GM19395 (cell line): ENCODE data around the gene ANO6.
"Not testable (repeated sequence)": the region's sequence is repeated elsewhere in the genome, so short reads cannot be mapped to it uniquely, and the experiment has no call there.

Source experiments
- ATAC-seq: cut with Tn5 transposase; IDR thresholded peaks from one replicate; pipeline ENCODE4 v1.9.1; 2021; ENCODE audit warnings: mild to moderate bottlenecking, moderate library complexity; ENCODE audit not compliant: unreplicated experiment

Gene ANO6

DNA sequence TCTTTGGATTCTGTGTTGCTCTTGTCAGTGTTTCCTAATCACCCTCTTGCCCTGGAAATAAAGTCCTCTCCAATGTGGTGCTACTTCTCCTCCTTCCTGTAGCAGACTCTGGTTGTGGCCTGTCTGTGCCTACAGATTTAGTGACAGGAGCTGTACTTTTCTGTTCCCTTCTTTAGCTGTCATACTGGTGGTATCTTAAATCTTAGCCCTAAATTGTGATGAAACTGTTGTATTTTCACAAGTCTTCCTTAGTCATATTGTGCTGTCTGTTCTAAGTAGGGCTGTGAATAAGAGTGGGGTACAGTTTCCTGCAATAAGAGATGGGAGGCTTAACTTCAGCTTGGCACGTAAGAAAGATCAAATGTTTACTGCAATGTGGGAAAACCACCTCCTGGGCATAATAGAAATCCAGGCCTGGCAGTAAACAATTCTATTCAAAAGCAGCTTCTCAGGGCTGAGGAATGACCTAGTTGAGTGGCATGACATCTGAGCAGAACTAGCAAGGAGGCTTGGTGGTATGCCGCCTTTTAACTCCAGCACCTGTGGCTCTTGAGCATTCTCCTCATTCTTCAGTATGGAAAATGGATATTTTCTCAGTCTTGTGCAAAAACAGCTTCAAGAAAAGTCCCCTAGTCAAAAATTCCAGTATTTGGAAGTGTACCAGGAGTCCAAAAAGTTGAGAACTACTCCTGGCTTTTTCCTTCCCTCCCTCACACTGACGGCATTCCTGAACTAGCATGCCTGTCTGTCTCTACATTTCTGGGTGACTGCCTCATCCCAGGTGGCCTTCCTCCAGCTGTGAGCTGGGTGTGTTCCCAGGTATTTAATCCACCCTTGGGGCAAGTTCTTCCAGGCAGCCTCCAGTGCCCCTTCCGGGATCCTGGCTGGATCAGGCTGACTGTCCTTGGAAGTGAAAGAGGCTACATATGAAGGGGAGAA lies 19.5 kb downstream of the ANO6 start:
- peak; percentile 57 for ATAC-seq

DNA sequence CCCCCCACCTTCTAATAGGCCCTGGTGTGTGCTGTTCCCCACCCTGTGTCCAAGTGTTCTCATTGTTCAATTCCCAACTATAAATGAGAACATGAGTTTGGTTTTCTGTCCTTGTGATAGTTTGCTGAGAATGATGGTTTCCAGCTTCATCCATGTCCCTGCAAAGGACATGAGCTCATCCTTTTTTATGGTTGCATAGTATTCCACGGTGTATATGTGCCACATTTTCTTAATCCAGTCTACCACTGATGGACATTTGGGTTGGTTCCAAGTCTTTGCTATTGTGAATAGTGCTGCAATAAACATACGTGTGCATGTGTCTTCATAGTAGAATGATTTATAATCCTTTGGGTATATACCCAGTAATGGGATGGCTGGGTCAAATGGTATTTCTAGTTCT lies 20.5 kb downstream of the ANO6 start:
- ATAC-seq: not testable (repeated sequence)

DNA sequence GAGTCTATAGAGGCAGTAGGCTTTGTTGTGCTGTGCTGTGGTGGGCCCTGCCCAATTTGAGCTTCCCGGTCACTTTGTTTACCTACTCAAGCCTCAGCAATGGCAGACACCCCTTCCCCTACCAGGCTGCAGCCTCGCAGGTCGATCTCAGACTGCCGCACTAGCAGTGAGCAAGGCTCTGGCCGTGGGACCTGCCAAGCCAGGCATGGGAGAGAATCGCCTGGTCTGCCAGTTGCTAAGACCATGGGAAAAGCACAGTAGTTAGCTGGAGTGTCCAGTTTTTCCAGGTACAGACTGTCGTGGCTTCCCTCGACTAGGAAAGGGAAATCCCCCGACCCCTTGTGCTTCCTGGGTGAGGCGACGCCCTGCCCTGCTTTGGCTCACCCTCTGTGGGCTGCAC lies 26.3 kb downstream of the ANO6 start:
- ATAC-seq: no peak

DNA sequence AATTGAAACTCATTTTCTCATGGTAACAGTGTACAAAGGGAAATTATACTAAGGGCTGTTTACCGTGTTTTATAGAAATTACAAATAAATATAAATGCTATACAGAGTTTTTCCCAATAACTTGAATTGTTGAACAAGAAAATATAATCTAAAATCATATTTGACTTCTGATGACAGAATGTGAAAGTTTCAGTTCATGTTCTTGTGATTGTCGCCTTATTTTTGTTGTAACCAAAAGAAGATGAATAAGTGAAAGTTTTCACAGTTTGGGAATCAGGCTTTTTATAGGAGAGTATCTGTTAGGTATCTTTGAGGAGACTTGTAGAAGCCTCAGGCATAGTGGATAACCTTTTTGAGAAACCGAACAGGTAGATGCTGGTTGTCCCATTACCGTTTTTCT lies 28.1 kb downstream of the ANO6 start:
- no peak for ATAC-seq

DNA sequence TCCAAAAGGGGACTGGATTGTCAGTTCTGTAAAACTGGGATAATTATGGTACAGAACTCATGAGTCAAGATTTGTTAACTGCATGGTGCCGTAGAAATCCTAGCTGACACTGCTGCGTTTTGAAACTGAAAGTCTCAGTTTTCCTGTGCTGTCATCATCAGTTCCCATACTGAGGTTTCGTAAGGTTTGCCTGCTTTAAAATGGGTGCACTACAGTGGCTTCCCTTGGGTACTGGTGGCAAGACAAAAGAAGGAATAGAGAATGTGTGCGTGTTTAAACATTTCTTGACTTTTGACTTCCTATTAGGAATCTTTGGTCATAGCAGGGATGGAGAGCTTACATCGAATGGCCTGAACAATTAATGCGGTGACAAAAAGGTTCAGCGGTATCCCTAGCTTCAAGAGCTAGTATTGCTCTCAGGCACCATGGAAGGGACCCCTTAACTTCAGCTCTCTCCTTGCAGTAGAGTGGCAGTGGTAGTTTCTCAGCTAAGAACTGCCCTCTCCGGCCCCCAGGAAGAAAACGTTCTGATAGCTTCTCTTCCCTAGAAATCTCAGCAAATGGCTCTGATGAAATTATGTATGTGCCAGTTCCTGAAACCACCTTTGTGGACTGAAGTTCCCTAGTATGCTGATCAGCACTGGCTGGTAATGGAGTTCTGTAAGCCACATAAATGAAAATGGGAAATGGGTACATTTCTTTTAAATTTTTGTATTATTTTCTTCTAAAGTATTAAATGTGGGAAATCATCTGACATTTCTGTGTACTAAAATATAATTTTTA lies 28.9 kb downstream of the ANO6 start:
- peak; percentile 97 for ATAC-seq

DNA sequence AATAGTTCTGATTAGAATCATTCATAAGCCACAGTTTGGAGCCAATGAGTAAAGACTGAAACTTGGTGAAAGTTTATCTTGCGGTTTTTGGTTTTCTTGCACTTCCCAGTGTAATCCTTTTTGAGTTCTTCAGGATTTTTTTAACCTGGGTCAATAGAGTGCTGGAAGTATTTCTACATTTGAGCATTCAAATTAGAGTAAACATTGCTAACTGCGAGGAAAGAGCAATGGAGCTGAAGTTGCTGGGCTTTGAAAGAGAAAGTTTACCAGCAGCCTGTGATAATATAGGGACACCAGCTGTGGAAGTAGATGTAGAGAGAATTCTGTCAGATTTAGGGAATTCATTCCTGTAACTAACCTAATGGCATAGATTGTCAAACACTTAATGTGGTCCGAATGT lies 30.3 kb downstream of the ANO6 start:
- ATAC-seq: no peak

DNA sequence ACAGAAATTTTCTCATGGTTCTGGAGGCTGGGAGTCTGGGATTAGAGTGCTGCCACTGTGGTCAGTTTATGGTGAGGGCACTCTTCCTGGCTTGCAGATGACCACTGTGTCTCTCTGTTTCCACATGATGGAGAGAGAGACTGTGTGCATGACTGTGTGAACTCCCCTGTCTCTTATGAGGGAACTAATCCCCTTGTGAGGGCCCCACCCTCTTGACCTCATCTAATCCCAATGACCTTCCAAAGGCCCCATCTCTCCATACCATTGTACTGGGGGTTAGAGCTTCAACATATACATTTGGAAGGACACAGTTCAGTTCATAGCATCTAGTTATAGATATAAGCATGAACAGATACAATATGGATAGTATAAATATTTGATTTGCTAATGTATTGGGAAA lies 31.7 kb downstream of the ANO6 start:
- ATAC-seq: no peak

DNA sequence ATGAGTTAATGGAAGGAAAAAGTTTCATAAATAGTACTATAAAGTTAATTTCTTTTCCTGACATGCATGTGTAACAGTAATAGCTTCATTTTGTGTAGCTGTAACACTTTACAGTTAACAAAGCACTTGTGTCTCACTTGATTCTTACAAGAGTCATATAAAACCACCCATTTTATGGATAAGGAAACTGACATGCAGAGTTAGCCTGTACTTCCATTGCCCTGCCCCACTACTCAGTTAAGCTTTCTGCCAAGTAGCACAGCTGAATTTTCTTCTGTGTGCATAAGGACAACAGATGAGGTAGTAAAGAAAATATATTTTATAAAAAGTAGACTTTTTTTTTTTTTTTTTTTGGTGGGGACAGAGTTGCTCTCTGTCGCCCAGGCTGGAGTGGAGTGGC lies 32.2 kb downstream of the ANO6 start:
- no peak for ATAC-seq

DNA sequence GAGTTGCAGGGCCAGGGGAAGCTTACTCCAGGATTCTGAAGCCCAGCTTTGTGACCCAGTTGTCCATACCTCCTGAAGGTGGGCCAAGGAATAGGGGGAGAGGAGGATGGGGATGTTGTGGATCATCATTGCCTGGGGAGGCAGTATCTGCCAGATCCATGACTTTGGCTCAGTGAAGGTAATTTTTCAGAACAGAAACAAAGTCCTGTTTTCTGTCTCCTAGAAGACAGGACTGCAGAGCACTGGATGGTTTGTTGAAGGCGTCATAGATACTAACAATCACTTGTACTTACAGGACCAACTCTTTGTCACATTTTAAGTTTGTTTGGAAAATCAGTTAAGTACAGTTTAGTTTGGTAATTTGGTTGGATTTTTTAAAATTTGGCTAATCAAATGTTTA lies 38.4 kb downstream of the ANO6 start:
- no peak for ATAC-seq

DNA sequence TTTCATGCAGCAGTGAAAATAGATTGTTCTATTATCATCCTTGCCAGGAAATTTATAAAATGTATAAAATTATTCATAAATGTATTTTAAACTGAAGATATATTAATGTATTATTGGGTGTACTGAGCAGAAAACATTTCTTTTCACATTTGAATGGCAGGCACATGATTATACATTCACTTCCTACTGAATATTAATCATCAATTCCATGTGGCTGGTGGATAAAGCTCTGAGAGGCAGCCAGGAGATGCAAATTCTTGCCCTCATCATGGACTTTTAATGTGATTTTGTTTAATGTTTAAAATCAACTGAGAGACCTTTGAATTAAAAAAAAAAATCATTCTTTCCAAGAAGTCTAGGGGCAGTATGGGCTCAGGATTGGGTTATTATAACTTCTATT lies 40.8 kb downstream of the ANO6 start:
- peak; percentile 20 for ATAC-seq

DNA sequence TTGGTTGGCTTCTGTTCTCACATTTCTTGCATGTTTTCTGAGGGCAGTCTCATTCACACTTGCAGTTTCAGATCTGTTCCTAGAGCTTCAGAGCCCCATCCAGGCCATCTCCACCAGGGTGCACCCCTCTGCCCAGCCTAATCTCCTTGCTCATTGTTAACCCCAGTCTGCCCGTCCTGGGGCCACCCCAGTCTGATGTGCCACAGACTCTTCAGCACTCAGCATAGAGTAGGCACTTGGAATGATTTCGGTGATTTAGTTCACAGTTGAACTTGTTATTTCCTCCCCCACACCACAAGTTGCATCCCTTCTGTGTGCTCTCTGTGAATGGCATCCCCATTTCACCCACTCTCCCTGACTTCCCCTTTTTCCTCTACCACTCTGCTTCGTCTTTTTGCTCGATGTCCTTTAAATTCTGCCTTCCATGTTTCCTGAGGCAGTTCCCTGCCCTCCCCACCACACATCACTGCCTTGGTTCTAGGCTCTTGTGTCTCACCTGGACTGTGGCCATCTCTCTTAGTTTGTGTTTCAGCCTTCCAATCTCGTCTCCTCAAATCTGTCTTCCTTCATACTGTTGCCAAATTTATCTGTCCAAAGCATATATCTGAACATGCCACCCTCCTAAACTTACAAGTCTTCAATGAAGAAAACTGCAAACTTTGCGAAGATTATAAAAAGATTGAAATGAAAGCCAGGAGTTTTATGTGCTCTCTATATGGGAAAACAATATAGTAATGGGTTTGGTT lies 41.5 kb downstream of the ANO6 start:
- peak; percentile 86 for ATAC-seq

DNA sequence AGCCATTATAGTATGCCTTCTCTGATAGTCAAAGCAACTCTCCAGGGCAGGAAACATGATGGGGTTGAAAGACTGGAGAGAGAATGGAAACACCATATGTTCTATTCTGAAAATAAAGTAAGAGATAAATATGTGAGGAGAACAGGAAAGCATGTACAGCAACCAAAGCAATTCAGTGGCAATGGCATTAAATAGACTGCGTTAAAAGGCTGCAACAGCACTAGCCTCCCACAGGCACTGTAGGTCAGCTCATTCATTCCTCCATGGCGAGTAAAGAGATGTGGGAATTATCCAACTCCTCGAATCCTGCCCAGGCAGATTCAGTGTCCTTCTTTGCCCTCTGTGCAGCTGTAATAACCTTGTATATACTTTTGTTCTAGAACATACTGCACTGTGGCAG lies 43.8 kb downstream of the ANO6 start:
- ATAC-seq: no peak

DNA sequence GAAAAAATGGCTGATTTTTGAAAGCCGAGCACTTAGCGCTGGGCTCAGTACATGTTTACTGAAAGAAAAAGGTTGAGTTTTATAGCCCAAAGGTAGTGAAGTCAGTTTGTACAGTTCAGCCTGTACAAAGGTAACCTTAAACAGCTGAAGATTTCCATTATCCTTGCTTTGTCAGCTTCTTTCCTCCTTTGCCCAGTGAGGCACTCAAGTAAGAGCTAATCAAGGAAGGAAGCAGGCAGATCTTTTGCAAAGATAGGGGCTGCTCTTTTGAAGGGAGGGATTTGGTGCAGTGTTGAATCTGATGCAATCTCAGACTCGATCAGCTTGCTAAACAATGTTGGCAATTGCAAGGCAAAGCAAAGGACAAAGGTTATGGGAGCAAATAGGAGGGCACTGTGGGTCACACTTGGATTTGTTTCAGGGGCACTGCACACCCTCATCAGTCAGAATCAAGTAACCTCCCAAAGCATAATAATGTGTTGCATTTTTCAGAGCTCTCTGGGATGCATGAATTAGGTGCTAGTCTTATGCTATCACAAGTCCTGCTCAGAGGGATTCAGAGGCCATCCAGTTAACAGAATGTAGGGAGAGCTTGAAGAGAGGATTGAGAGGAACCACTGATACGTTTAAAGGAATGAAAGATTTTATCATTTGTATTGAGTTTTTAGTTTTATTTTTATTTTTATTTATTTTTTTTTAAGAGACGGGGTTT lies 44.4 kb downstream of the ANO6 start:
- no peak for ATAC-seq

DNA sequence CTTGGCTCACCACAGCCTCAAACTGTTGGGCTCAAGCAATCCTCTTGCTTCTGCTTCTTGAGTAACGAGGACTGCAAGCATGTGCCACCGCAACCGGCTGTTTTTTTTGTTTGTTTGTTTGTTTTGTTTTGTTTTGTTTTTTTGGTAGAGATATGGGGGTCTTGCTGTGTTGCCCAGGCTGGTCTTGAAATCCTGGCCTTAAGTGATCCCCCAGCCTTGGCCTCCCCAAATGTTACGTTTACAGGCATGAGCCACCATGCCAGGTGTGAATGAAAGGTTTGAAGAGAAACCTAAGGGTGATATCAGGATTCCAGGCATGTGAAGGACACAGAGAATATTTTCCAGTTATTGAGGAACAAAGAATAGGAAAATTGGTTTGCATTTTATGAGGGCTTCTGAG lies 45.0 kb downstream of the ANO6 start:
- no peak for ATAC-seq

DNA sequence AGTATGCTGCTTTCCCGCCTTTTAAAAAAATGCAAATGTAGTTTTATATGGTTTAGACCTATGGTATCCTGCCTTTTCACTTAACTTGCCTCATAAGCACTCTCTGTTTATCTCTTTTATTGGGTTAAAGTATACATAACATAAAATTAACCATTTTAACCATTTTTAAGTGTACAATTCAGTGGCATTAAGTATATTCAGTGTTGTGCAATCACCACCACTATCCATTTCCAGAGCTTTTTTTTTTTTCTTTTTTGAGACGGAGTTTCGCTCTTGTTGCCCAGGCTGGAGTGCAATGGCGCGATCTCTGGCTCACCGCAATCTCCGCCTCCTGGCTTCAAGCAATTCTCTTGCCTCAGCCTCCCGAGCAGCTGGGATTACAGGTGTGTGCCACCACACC lies 46.3 kb downstream of the ANO6 start:
- ATAC-seq: not testable (repeated sequence)

DNA sequence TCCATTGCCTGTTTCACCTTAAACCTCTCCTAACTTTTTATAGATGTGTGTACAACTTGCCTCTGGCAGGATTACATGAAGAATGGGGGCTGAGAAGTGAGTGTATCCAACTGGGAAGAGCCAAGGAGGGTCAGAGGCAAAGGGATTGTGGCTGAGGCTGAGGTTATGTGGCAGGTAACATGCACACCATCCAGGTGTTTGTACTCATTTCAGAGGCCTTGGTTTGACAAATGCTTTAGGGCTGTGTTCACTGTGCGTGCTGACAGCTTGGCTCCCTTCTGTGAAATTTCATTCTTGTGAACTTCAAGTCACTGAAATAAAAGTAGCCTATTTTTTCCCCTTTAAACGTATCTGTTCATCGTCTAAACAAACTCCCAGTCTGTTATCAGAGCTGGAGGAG lies 47.7 kb downstream of the ANO6 start:
- ATAC-seq: no peak

DNA sequence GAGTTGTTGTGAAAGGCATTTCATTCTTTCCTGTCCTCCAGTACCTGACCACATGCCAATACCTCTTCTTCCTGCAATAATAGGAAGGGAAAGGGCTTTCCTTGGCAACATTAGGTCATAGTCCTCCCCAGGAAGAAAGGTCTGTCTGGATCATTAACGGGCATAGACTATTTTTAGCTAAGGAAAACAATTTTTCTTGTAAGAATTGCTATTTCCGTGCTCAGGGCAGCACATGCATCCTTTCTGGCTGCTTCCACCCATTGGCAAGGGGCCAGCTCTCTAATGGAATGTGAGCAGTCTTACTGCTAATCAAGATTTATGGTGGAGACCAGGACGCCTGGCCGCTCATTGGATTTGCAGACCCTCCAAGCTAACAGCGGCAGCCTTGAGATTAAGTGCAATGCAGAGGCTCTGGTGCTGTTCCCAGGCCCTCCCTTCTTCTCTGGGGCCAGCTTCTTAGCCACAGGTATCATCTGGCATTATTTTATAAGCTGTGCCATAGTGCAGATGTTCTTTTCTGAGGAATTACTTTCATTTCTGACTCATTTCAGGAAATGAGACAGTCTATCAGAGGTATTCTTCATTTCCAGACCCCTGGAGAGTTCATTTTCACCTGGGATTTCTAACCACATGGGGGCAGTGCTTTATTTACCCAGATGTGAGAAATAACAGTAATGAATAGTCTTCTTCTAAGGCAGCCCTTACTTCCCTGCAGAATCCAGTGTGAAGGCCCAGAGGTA lies 52.9 kb downstream of the ANO6 start:
- ATAC-seq: peak; percentile 84

DNA sequence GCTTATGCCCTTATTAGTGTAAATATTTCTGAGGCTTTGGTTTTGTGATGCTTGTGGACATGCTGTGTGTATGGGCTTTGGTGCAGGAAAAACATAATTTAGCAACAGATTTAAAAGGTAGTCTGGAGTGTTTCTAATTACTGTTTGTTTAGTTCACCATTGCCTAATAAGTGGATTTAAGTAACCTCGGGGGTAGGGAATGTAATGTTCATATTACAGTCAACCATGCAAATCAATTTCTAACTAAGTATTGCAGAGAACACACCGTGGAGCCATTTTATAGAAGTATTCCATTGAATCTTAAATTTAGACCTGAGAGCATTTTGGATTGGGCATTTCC lies 53.5 kb downstream of the ANO6 start:
- no peak for ATAC-seq

DNA sequence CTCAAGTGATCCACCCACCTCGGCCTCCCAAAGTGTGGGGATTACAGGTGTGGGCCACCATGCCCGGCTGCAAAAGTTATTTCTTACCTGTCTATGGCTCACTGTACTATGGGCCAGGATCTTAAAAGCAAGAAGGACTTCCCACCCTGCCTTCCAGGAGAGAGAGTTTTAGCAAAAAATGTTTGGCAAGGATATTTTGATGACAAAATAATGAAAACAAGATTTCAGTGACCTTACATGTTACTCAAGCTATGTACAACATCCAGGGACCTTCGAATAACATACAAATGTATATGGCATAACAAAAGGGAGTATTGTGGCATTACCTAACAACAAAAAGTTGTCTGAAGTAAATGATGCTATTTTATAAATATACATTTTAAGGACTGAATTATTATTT lies 55.1 kb downstream of the ANO6 start:
- no peak for ATAC-seq

DNA sequence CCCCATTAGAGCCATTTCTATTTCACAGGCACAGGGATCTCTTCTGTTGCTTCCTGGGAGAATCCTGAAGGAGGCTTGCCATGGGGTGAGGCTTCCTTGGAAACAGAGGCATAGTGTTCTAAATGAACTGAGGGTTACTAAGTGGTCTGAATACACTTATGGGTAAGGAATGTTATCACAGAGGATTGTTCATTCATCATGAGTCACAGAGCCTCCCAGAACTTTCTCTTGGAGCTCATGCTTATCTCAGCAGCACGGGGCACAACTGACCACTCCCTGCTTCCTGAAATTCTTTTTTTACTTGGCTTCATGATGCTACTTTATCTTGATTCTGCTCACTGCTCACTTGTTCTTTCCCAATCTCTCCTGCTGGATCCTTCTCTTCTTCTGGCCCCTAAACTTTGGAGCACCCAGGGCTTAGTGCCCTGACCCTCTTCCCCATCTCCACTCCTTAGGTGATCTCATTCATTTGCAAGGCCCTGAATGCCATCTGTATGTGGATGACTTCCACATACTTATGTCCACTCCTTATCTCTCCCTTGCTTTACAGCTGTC lies 57.9 kb downstream of the ANO6 start:
- no peak for ATAC-seq
